ENCODE data around the gene FBLN1.
"Not testable (repeated sequence)": the region's sequence is repeated elsewhere in the genome, so short reads cannot be mapped to it uniquely, and the experiment has no call there.

The FBLN1 gene

DNA sequence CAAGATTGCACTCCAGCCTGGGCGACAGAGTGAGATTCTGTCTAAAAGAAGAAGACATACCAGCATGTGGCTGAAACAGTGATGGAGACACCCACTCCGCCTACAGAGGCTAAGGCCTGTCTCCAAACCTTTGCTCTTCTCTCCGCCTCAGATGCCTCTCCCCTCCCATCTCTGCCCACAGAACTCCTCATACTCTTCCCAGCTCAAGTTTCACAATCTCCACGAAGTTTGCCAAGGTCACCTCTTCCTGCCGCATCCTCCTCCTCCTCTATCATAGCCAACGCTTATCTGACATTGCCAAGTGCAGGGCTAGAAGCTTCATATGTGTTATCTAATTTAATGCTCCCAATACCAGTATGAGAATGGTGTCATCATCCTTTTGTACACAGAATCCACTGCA, 25.9 kb upstream of the FBLN1 start:
- DNase-seq (ENCODE audit: low read depth in 2 of 2): no peak

DNA sequence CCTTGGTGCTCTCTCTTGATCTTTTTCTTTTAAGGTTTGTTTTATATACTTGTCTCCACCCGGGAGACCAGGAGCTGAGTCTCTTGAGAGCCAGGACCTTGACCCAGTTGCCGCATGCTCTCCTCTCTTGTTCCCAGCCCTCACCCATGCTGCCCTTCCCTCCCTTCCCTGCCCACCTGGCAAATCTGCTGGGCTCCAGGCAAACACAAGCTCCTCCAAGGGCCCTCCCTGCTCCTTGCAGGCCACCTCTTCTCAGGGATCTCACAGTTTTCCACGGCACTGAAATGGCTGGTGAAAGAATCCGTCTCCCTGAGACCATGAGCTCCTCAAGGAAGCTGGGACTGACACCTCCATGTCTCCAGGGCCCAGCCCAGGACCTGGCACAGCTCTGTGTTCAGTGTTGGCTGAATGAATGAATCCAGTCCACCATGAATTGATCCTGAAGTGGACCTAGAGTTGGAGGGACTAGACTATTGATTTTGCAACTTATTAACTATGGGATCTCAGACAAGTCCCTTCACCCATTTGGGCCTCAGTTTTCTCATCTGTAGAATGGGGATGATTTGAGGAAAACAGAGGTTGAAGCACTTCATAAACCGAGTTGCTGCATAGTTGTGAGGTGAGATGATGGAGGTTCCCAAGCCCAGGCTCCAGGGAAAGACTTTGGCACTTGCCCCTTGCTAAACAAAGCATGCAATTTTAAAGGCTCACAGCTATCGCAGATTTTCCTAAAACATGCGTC, 25.1 kb upstream of the FBLN1 start:
- no peak for DNase-seq (ENCODE audit: low read depth in 2 of 2)

DNA sequence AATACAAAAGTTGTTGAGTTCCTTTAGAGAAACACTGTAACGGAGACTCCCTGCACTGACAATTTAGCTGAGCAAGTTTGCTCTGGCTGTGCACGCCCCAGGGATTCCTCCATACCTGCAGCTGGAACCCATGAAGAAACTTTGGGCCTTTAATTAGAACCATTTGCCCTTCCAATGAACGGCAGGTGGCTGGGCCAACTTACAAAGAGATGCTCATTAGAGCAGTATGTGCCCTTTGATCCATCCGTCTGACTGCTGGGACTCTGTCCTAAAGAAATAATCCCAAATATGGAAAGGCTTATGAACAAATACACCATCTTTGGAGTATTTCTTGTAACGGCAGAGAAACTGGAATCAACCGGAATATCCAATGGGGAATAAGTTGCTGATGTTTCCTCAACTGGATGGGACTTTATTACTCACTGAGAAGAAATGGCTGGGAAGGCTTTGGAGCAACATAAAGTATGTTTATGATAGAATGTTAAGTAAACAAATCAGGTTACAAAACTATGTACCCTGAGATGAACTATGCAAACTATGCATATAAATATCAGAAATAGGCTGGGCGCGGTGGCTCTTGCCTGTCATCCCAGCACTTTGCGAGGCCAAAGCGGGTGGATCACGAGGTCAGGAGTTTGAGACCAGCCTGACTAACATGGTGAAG, 24.4 kb upstream of the FBLN1 start:
- no peak for DNase-seq (ENCODE audit: low read depth in 2 of 2)

DNA sequence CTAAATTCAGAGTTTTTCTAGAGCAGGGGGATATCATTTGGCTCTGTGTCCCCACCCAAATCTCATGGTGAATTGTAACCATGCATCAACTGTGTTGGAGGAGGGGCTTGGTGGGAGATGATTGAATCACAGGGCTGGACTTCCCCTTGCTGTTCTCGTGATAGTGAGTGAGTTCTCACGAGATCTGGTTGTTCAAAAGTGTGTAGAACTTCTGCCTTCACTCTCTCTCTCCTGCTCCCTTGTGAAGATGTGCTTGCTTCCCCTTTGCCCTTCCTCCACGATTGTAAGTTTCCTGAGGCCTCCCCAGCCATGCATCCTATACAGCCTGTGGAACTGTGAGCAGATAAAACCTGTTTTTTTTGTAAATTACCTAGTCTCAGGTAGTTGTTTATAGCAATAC, 22.0 kb upstream of the FBLN1 start:
- no peak for DNase-seq (ENCODE audit: low read depth in 2 of 2)

DNA sequence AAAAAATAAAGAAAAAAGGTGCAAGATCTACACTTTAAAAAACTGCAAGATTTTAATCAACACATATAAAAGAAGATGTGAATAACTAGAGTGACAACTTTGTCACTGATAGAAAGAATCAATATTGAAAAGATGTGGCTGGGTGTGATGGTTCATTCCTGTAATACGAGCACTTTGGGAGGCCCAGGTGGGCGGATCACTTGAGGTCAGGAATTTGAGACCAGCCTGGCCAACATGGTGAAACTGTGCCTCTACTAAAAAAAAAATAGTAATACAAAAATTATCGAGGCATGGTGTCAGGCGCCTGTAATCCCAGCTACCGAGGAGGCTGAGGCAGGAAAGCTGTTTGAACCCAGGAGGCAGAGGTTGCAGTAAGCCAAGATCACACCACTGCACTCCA, 21.0 kb upstream of the FBLN1 start:
- DNase-seq (ENCODE audit: low read depth in 2 of 2): no peak

DNA sequence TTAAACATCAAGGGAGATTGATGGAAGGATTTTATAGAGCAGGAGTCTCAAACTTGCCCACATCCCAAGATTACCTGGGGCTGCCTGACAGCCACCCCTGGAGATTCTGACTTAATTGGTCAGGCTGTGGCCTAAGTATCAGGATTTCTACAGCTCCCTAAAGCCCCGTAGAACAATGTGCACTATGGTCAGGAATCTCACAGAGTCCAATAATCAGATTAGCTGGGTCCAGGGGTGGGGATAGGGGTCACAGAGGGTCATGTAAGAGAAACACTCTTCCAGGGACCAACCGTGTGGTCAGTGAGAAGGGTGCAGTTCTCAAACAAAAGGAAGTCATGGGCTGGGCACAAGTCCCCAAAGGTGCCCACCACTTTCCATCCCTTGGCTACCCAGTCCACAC, 20.5 kb upstream of the FBLN1 start:
- no peak for DNase-seq (ENCODE audit: low read depth in 2 of 2)

DNA sequence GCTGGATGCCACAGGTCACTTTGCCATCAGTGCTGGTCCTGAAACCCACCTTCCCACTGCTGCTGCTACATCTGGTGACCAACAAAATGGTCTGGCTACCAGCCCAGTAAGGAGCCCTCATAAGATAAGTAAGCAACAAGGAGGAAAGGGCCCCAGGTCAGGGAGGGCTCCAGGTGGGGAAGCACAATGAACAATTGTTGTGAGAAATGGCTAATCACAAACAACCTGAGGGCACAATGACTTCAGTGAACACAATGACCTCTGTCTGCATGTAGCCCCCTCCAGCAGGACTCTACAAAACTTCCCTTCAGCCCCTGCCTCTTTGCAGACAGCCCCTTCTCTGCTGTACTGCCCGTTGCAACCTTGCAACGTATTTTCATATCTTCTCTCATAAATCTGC, 19.4 kb upstream of the FBLN1 start:
- DNase-seq (ENCODE audit: low read depth in 2 of 2): no peak

DNA sequence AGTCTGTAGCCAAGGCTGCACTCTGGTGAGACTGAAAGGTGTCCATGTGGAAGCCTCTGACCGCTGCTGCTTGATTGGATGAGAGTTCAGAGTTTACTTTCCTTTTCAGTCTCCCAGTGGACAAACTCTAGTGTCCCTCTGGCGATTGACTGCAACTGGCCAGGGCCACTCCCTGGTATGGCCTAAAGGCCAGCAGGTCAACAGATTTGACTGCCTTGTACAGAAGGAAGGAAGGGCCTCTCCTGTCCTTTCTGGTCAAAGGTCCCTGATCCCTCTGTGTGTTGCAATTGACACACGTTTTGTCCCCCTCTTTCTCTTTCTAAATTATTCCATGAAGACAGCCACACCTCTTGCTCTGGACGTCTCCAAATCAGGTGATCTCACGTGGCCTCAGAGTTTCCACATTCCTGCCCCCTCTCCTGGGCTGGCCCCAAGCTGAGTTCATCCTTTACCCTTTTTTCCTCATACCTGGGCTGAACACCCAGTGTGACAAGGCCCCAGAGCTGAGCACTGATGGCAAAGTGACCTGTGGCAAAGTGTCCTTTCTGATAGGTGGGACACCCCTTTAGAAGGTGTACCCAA, 18.7 kb upstream of the FBLN1 start:
- DNase-seq (ENCODE audit: low read depth in 2 of 2): no peak

DNA sequence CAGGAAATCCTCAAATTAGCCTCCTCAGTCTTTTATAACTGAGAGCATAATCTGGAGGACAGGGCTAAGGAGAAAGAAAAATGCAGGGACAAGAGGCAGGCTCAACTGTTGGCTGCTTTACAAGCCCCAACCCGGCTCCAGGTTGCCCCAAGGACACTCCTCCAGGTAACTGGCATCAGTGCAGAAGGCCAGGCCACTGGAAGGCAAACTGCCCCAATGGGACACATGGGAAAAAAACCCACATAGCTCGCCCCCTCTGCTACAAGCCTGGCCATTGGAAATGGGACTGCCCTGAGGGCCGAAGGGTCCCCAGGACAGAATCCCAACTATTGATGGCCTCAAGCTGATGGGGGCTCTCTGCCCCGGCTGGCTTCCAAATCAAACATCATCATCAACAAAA, 17.9 kb upstream of the FBLN1 start:
- DNase-seq (ENCODE audit: low read depth in 2 of 2): no peak

DNA sequence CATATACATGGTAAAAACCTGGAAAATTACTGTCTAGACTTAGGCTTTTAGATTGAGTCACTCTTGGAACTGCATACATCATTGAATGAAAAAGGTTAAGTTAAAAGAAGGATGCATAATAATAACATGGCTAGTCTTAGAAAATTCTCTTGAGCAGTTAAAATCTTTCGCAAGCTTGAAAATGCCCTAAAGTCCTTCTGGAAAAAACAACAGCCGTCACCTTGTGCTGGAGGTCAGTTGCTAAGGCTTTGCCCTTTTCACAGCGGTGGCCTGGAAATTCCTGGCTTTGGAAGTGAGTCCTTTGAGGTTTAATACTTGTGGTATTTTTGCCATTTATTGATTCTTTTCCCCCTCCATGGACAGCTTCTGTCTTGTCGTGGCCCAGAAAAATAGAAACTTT, 17.4 kb upstream of the FBLN1 start:
- DNase-seq (ENCODE audit: low read depth in 2 of 2): no peak

DNA sequence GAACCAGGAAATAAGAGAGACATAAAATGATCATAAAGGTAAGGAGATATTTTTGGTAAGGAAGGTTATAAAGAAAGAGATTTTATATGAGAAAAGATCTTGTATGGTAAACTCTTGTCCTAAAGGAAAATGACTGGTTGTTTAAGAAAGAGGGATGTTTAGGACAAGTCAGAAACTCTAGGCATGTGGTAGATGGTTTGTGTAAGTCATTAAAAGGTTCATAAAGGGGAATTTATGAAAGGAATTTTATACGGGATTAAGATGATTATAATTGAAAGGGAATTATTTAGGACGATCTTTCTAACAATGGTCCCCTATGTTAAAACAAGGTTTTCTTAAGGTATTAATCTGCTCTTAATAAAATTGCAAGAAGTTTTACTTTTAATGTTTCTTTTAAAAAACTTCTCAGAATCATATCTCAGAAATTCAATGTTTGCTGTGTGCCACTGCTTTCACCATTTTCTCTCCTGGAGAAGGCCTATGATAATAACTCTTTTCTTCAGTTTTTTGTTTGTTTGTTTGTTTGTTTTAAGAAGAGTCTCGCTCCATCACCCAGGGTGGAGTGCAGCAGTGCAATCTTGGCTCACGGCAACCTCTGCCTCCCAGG, 13.8 kb upstream of the FBLN1 start:
- no peak for DNase-seq (ENCODE audit: low read depth in 2 of 2)

DNA sequence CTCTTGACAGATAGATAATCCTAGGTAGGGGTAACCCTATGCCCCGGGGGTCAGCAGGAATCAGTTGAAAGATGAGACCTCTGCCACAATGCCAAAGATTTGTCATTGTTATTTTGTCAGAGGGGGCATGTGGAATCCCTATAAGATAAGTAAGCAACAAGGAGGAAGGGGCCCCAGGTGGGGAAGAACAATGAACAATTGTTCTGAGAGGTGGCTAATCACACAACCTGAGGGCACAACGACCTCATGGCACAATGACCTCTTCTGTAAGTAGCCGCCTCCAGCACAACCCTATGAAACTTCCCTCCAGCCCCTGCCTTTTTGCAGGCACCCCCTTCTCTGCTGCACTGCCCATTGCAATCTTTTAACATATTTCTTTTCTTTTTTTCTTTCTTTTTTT, 11.8 kb upstream of the FBLN1 start:
- DNase-seq (ENCODE audit: low read depth in 2 of 2): no peak

DNA sequence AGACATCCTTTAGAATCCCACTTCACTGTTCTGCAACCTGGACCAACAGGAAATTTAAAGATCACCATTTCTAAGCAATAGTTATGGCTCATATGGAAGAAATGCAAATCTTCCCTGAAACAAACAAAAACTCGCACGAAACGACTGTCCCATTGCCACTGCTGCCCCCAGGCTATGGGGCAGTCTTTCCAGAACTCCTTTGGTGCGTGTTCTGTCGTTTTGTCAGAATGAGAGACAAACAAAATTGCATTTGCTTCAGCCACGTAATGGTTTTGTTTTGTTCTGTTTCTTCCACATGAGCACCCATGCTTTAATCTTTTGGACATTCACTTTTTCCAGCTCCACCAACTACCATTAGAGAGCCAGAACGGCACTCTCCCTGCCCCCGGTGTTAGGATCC, 10.8 kb upstream of the FBLN1 start:
- no peak for DNase-seq (ENCODE audit: low read depth in 2 of 2)

DNA sequence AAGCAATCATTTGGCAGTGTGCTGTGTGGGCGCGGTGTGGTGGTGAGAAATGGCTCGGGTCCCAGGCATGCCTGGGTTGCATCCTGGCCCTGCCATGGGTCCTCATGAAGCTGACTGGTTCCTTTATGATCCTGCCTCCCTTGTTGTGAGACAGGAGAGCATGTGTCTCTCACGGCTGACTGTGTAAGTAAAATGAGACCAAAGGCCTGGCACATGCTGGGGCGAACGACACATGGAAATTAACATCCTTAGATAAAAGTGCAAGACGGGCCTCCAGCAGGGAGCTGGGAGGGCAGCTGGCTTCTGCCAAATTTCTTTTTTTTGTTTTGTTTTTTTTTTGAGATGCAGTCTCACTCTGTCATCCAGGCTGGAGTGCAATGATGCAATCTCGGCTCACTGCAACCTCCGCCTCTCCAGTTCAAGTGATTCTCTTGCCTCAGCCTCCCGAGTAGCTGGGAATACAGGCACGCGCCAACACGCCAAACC, 9.4 kb upstream of the FBLN1 start:
- DNase-seq (ENCODE audit: low read depth in 2 of 2): no peak

DNA sequence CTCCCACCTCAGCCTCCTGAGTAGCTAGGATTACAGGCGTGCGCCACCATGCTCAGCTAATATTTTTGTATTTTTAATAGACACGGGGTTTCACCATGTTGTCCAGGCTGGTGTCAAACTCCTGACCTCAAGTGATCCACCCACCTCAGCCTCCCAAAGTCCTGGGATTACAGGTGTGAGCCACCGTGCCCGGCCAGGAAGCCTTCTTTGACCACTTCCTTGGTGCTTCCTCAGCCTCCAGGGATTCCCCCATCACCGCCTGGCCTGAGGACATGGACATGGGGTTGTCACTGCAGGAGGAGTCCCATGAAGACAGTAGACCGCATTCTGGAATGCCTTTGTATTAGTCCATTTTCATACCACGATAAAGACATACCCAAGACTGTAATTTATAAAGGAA, 8.4 kb upstream of the FBLN1 start:
- not testable (repeated sequence) for DNase-seq (ENCODE audit: low read depth in 2 of 2)

DNA sequence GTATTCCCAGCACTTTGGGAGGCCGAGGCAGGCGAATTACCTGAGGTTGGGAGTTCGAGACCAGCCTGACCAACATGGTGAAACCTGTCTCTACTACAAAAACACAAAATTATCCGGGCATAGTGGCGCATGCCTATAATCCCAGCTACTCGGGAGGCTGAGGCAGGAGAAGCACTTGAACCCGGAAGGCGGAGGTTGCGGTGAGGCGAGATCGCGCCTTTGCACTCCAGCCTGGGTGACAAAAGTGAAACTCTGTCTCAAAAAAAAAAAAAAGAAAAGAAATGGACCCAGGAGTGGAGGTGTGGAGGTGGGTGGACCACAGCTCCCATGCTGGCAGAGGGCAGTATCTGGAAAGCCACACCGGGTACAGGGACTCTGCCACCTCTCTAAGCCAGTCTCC, 7.1 kb upstream of the FBLN1 start:
- DNase-seq (ENCODE audit: low read depth in 2 of 2): not testable (repeated sequence)

DNA sequence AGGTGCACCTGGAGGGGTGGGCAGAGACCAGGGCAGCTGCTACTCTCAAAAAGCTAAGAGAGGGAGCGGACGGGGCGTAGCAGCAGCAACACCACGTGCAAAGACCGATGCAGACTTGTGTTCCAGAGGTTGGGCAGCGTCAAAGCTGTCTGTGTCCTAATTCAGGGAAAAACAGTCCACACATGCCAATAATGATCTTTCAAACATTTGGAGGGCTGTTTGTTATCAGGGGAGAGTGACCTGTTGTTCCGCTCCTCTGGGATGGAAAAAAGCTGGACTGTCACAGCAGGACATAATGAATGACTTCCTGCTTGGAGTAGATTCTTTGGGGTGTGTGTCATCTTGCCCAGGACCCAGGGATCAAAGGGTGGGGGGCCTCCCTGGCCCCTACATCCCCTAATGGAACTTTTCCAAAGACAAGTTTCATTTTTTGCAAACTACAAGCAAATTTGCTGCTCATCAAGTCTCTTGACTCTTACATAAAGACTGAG, 6.2 kb upstream of the FBLN1 start:
- no peak for DNase-seq (ENCODE audit: low read depth in 2 of 2)

DNA sequence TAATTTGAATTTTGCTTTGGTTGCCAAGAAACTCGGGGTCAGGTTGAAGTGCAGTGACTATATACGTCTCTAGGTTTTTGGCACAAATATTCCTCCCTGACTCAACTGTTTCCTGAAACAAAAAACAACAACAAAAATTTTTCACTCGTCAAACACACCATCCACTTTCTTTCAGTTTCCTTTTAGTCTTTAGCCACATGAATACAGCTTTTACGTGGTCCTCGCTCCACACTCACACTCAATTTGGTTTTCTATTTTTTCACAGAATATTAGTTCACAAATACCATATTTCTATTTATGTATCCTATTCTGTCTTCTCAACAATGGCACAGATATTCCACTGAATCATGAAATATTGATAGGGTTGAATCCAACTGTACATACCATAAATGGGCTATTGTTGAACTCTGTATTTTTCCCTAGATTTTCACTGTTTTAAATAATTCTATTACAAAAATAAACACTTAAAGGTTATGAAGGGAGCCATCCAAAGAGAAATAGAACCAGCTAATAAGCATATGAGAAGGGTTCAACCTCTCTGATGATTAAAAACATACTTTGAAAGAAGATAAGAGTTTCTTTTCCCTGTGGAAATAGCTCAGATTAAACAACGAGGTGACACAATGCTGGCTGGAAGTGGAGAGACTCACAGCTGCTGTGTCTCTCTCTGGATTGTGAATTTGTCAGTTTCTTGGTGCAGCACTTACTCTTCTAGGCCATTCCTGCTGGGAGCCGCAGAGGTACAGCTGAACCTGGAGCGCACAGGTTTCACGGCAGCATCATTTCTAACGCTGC, 5.1 kb upstream of the FBLN1 start:
- no peak for DNase-seq (ENCODE audit: low read depth in 2 of 2)

DNA sequence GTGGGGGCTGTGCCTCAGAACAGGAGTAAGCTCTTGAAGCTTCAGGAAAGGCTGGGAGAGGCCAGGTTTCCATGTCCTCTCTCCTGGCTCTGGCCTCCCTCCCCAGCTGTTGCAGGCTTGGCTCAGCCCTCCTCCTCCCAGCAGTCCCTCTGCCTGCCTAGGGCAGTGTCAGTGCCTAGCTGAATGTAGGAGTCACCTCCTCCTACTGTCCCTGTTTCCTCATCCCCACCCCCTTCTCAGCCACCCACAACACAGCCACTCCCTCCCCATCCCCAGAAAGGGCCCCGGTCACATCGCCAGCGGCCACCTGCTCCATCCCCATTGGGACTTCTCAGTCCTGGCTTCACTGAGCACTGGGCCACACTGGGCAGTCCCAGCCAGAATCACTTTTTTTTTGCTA, 2.9 kb upstream of the FBLN1 start:
- no peak for DNase-seq (ENCODE audit: low read depth in 2 of 2)

DNA sequence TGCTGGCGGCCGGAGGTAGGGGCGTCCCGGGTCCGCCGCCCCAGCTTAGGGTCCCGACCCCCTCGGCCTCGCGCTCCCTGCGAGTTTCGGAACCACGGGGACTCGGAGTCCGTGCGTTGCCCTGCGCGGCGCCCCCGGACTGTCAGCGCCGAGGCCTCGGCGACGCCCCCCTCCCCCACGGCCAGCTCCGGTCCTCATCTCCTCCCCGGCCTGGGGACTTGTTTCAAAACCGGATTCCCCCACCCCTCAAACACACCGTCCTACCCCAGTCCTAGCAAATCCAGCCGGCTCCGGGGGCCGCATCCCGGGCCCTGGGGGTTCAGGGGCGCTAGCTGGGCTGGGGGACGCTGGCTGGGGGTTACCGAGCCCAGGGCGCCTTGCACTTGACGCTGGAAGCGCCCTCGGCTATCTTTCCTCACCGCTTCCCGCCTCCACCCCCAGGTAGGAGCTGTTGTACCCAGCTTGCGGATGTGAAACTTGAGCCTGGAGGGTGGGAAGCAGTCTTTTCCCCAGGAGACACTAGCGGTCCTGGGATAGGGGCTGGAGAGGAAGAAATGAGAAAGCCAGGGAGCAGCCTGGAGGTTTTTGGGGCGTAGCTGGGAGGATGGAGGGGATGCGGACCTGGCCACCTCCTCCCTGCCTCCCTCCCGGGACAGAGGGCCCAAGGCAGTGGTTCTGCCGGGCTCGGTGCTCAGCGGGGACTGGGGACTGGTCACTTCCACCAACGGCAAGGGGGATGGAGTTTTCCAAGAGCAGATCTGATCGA, 550 bp downstream of the FBLN1 start:
- DNase-seq (ENCODE audit: low read depth in 2 of 2): no peak

DNA sequence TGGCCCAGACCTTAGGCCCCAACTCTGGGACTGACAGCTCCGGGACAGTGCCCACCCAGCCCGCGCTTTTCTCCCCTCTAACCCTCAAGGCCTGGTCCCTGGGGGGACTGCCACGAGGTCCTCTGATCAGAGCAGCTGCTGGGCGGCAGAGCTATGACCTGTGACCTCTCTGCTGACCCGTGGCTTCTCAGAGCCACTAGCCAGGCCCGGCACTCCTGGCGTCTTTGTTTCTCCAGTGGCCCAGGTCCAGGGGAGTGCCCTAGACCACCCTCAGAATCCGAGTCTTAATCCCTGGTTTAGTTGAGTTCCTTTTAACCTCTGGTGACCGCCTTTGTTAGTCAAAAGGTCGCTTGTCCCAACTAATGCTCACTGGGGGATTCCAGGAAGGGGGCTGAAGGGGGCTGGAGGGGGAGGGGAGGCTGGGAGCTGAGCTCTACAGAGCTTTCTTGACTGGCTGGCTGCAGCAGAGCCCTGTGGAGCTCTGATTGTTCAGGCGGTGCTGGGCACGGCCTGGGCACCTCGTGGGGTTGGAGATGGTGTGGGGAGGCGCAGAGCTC, 1.2 kb downstream of the FBLN1 start:
- no peak for DNase-seq (ENCODE audit: low read depth in 2 of 2)
